GM12891 (cell line): ENCODE measurements around the gene STK11IP.

Experiments
- DNase-seq: peaks from one replicate; pipeline ENCODE4 v3.0.0; 2011; ENCODE audit warnings: low spot score; ENCODE audit not compliant: insufficient read length
- FAIRE-seq: peaks from 2 replicates; lab custom pipeline; 2011; peaks lifted over from hg19 to GRCh38; lab: Jason Lieb, UNC
- PAX5 ChIP-seq: IDR thresholded peaks from 2 replicates; pipeline ENCODE4 v1.6.1; 2011; ENCODE audit warnings: low read length, moderate library complexity, mild to moderate bottlenecking; ENCODE audit not compliant: insufficient read depth, severe bottlenecking
- POLR2A ChIP-seq: IDR thresholded peaks from 2 replicates; pipeline ENCODE4 v1.6.1; 2011; ENCODE audit warnings: low read depth, low read length, control low read depth
- POLR2AphosphoS5 ChIP-seq: IDR thresholded peaks from 2 replicates; pipeline ENCODE4 v1.6.1; 2011; ENCODE audit warnings: low read depth, low read length, control low read depth
- POU2F2 ChIP-seq: IDR thresholded peaks from 2 replicates; pipeline ENCODE4 v1.6.1; 2011; ENCODE audit warnings: low read depth, mild to moderate bottlenecking, control low read depth, low read length, moderate library complexity
- SPI1 ChIP-seq: IDR thresholded peaks from 2 replicates; pipeline ENCODE4 v1.6.1; 2011; ENCODE audit warnings: low read depth, low read length, control low read depth
- TAF1 ChIP-seq: IDR thresholded peaks from 2 replicates; pipeline ENCODE4 v1.6.1; 2011; ENCODE audit warnings: low read depth, low read length, control low read depth

Gene STK11IP

DNA sequence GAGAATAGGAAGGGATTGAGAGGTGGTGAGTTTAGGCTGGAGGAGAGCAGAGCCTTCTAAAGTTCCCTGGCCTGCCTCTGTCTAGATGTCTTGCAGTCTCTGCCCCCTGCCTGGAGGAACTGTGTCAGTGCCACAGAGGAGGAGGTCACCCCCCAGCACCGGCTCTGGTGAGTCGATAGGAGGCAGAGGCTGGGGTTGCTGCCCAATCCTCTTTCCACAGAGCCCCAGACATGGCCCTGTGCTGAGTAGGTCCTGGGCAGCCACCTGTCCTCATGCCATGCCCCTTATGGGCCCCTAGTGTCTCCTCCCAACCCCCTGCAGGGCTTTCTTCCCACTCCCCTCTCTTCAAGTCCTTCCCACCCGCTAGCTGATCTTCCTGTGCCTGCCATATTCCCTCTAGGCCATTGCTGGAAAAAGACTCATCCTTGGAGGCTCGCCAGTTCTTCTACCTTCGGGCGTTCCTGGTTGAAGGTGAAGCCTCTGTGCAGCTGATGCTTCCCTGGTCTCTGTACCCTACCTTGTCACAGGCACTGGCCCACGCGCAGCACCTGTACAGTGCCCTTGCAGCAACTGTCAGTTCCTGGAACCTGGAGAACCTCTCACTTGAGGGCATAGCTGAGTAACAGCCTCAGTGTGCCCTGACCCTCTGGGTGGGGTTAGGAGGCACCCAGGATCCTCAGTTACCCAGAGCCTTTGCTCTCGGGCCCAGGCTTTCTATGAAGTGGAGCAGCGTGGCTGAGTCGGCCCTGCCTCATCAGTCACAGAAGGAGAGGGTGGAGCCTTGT, 16.6 kb downstream of the STK11IP start:
- FAIRE-seq (no peak), DNase-seq (no peak)
- no peak for TF ChIP-seq SPI1
- no peak for TF ChIP-seq POU2F2
- TF ChIP-seq POLR2A = no peak
- TF ChIP-seq PAX5 = no peak
- TF ChIP-seq TAF1 = no peak
- TF ChIP-seq POLR2AphosphoS5 = no peak

DNA sequence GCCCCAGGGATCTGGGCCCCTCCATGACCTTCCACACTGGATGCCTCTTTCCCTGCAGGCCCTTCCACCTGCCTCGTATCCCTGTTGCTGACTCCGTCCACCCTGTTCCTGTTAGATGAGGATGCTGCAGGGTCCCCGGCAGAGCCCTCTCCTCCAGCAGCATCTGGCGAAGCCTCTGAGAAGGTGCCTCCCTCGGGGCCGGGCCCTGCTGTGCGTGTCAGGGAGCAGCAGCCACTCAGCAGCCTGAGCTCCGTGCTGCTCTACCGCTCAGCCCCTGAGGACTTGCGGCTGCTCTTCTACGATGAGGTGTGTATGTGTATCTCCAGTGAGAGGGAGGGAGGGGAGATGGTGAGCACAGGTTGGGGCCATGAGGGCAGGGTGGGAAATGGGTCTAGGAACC, 17.4 kb downstream of the STK11IP start:
- no peak for FAIRE-seq
- TF ChIP-seq POU2F2 (no peak), POLR2A (no peak), POLR2AphosphoS5 (no peak), SPI1 (no peak), TAF1 (no peak), PAX5 (no peak)

DNA sequence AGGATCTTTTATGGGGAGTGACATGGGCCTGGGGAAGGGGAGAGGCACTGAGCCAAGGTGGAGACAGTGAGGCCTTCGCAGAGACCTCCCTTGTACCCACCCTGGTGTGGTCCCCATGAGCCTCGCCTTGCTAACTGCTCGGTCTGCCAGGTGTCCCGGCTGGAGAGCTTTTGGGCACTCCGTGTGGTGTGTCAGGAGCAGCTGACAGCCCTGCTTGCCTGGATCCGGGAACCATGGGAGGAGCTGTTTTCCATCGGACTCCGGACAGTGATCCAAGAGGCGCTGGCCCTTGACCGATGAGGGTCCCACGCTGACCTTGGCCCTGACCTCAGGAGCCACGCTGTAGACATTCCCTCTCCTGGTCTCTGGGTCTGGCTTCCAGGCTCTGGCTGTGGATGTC, 18.2 kb downstream of the STK11IP start:
- DNase-seq (no peak), FAIRE-seq (no peak)
- TF ChIP-seq SPI1 (no peak), PAX5 (no peak)

More for the DNA sequence above, 17.4 kb downstream of the STK11IP start:
- no peak for DNase-seq

DNA sequence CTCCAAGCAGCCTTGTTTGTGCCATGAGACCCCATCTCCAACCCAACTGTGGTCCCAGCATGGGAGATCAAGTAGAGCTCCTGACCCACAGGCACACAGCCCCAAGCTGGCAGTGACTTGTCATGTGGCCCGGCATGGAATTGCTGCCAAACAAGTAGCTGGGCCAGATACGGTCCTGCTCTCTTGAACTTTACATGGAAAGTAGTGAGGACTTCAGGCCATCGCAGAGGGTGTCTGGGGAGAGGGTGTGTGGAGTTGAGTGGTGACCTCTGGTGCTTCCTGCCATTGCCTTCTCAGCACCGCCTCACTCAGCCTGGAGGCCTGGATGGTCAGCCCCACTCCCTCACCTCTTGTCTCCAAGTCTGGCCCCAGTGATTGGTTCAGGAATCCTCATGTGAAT, 18.9 kb downstream of the STK11IP start:
- DNase-seq (no peak), FAIRE-seq (no peak)
- TF ChIP-seq PAX5 (no peak), POLR2AphosphoS5 (no peak), POLR2A (no peak), POU2F2 (no peak), TAF1 (no peak), SPI1 (no peak)

DNA sequence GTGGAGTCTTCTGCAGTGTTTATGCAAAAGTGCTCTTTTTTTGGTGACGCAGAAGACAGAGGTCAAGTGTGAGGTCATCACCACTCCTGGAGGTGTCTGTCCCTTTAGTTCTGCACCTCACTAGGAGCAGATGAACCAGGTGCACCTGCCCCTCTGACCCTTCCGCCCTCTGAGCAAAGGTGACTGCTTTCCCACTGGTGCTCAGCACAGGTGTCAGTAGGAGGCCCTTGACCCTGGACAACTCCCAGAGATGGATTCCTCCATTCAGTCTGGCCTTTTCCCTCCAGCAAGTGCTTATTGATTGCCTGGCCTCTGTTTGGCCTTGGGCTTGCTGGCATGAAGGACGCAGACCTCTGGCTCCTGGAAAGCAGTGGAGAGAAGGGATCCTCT, 21.1 kb downstream of the STK11IP start:
- TF ChIP-seq POU2F2 (no peak), POLR2A (no peak), PAX5 (no peak), POLR2AphosphoS5 (no peak), SPI1 (no peak), TAF1 (no peak)
- DNase-seq (no peak), FAIRE-seq (no peak)

DNA sequence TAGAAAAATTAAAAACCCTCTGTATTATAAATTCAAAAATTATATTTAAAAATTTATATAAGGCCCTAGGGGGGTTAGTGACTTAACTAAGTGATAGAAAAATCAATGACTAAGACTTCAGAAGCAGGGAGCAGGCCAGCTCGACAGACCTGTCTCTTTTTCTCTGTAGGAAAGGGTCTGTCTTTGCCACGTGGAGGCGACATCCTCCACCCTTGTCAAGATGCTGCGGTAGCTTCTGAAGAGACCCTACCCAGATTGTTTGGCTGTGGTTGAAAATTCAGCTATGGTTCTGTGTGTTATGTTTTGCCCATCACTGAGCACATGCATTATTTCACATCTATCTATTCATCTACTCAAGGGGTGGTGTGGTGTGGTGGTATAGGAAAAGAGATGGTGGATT, 21.6 kb downstream of the STK11IP start:
- no peak for FAIRE-seq

DNA sequence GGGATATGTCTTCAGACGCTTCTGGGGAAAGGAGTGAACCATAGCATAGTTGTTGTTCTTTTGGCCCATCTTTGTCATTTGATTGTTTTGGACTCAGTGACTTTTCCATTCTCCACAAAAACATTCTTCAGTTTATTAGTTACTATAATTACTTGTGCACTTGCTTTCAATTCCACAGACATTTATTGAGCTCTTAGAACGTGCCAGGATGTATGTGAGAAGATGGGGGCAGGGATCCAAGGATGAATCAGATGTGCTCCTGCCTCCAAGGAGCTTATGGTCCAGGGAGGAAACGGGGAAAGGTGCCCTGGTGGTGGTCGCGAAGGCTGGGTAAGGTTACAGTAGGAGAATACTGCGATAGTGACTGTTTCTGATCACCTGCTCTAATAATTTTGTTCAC, 22.9 kb downstream of the STK11IP start:
- DNase-seq (no peak), FAIRE-seq (no peak)
- no peak for TF ChIP-seq POLR2AphosphoS5
- no peak for TF ChIP-seq POU2F2
- TF ChIP-seq SPI1 = no peak
- TF ChIP-seq POLR2A = no peak
- no peak for TF ChIP-seq TAF1
- TF ChIP-seq PAX5 = no peak

More for the DNA sequence above, 21.6 kb downstream of the STK11IP start:
- no peak for DNase-seq
- TF ChIP-seq POLR2A (no peak), POLR2AphosphoS5 (no peak), POU2F2 (no peak), PAX5 (no peak), SPI1 (no peak), TAF1 (no peak)

DNA sequence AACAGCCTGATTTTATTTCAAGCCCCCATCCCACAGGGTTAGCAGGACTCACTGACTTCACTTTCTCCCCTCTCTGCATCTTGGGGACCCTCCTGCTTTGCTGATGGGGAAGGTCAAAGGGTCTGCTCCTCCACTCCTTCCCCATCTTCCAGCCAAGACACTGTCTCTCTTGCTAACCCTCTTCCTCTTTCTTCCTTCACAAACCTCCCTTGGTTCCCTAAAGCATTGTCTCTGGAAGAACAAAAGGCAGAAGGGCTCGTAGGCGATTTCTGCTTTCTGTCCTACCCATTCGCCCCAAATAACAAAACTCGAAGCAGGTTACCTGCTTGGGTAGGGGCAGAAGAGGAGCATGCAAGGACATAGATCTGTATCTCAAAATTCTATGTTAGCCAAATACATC, 24.3 kb downstream of the STK11IP start:
- FAIRE-seq (no peak), DNase-seq (no peak)
- no peak for TF ChIP-seq TAF1
- no peak for TF ChIP-seq POLR2A
- no peak for TF ChIP-seq POU2F2
- no peak for TF ChIP-seq POLR2AphosphoS5
- TF ChIP-seq SPI1 = no peak
- no peak for TF ChIP-seq PAX5

DNA sequence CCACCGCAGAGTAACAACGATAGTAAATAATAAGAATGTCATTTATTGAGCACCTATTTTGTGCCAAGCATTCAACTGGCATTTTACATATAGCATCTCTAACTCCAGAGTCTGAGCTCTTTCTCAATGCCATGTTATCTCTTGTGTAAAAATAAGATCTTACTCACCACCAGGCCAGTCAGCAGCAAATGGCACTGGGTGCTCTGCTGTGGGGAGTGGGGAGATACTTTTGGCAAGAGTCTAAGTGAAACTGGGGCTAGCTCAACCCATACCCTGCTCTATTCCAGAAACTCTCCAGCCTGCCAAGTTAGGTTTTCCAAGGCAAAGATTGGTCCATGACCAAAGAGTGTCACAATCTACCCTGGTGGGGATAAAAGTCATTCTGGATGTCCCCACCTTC, 24.8 kb downstream of the STK11IP start:
- DNase-seq = no peak
- no peak for TF ChIP-seq POLR2A
- no peak for TF ChIP-seq POLR2AphosphoS5
- no peak for TF ChIP-seq POU2F2
- TF ChIP-seq SPI1 = no peak
- no peak for TF ChIP-seq TAF1
- TF ChIP-seq PAX5 = no peak
- FAIRE-seq = no peak

DNA sequence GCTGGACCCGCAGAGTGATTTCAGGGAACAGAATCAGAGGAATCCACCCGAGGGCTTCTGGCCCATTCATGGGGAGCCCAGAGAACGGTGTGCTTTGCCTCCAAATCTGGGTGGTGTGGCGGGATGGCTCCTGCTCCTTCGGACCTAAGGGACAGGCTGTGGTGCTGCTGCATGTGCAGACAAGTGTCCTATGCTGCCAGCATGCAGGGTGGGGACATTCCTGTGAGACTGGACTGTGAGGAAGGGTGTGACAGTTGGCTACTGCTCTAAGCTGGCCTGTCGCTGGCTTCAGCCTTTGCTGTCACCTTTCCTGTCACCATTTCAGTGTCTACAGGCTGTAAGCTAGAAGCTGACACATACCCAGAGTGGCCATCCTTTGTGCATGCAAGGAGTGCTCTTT, 26.9 kb downstream of the STK11IP start:
- TF ChIP-seq PAX5 = no peak
- no peak for TF ChIP-seq POLR2A
- no peak for TF ChIP-seq POLR2AphosphoS5
- no peak for TF ChIP-seq TAF1
- TF ChIP-seq SPI1 = no peak
- TF ChIP-seq POU2F2 = no peak
- no peak for DNase-seq
- no peak for FAIRE-seq
